HepG2 (cell line): ENCODE measurements around the gene ARX.

Source experiments
- ATF1 ChIP-seq: IDR thresholded peaks from 2 replicates; pipeline ENCODE4 v1.6.1; 2016; ENCODE audit warnings: mild to moderate bottlenecking, control low read depth
- CTCF ChIP-seq: sonication (generic); formaldehyde crosslinking; IDR thresholded peaks from 2 replicates; pipeline ENCODE4 v1.5.0; 2020; ENCODE audit warnings: mild to moderate bottlenecking, missing genetic modification reagents, moderate library complexity
- HMGXB3 ChIP-seq: sonication (generic); formaldehyde crosslinking; IDR thresholded peaks from 2 replicates; pipeline ENCODE4 v1.4.0; 2020; ENCODE audit warnings: missing genetic modification reagents, borderline replicate concordance
- HNF4A ChIP-seq: sonication (generic); formaldehyde crosslinking; IDR thresholded peaks from 2 replicates; pipeline ENCODE4 v1.4.0; 2020; ENCODE audit warnings: missing genetic modification reagents
- JUND ChIP-seq: sonication (generic); formaldehyde crosslinking; IDR thresholded peaks from 2 replicates; pipeline ENCODE4 v1.8.0; 2022; ENCODE audit warnings: mild to moderate bottlenecking, missing genetic modification reagents
- NR2F6 ChIP-seq, 2 experiments: IDR thresholded peaks; 2 replicates each; pipeline ENCODE4 v1.6.1; 2016; ENCODE audit warnings: antibody characterized with exemption in 1 of 2, mild to moderate bottlenecking in 1 of 2
- SRF ChIP-seq: IDR thresholded peaks from 2 replicates; pipeline ENCODE4 v1.6.1; 2011; ENCODE audit warnings: mild to moderate bottlenecking, low read depth, low read length, moderate library complexity
- TCF7L2 ChIP-seq: IDR thresholded peaks from 2 replicates; pipeline ENCODE4 v1.6.1; 2011; ENCODE audit warnings: mild to moderate bottlenecking, low read depth, low read length, moderate library complexity
- ZNF33B ChIP-seq: sonication (generic); formaldehyde crosslinking; IDR thresholded peaks from 2 replicates; pipeline ENCODE4 v1.5.1; 2020; ENCODE audit warnings: mild to moderate bottlenecking, missing genetic modification reagents
- ZNF781 ChIP-seq: sonication (generic); formaldehyde crosslinking; IDR thresholded peaks from 2 replicates; pipeline ENCODE4 v1.5.1; 2020; ENCODE audit warnings: borderline replicate concordance, mild to moderate bottlenecking, missing genetic modification reagents; ENCODE audit errors: not compliant biosample characterization

- TF ChIP-seq SRF (no peak), ZNF33B (no peak), CTCF (no peak), JUND (CRISPR knock-in tag) (no peak), HNF4A (CRISPR knock-in tag) (no peak), NR2F6 (IDR thresholded peaks at IDR 0.05) (no peak), NR2F6 (CRISPR knock-in tag; IDR thresholded peaks at IDR 0.05) (no peak), HMGXB3 (CRISPR knock-in tag) (no peak), ATF1 (CRISPR knock-in tag) (no peak), TCF7L2 (no peak), ZNF781 (CRISPR knock-in tag) (no peak)
Measured at GRCh38 chrX:24965372-24965771, 50.4 kb downstream of the ARX start.
